ENCODE data around the gene TREM1.

DNA sequence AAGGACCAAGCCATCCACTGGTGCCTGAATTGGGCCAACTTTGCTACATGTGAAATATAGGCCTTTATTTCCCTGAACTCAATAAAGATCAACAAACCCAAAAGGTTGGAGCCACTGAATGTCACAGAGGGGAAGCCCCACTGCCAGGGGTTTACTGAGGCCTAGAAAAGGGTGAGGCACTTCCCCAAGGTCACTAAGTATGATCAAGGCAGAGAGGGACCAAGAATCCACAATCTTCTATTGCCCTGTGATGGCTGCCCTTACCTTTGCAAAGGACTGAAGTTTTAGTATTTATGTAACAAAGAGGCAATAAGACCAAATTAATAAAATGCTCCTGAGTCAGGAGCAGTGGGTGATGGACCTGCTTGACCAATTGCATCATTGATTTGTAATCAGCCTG lies 18.0 kb downstream of the TREM1 start:
- TF ChIP-seq, protein P1, sequence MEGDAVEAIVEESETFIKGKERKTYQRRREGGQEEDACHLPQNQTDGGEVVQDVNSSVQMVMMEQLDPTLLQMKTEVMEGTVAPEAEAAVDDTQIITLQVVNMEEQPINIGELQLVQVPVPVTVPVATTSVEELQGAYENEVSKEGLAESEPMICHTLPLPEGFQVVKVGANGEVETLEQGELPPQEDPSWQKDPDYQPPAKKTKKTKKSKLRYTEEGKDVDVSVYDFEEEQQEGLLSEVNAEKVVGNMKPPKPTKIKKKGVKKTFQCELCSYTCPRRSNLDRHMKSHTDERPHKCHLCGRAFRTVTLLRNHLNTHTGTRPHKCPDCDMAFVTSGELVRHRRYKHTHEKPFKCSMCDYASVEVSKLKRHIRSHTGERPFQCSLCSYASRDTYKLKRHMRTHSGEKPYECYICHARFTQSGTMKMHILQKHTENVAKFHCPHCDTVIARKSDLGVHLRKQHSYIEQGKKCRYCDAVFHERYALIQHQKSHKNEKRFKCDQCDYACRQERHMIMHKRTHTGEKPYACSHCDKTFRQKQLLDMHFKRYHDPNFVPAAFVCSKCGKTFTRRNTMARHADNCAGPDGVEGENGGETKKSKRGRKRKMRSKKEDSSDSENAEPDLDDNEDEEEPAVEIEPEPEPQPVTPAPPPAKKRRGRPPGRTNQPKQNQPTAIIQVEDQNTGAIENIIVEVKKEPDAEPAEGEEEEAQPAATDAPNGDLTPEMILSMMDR (IDR thresholded peaks at IDR 0.05): no peak
- TF ChIP-seq POLR2AphosphoS5 (IDR thresholded peaks at IDR 0.05) (no peak), POLR2A (IDR thresholded peaks at IDR 0.05; ENCODE audit: low read depth) (no peak)
